ENCODE results near the gene VEZT. TPM values are rescaled to one million over a fixed set of nuclear protein-coding genes. Genes with fewer than 3 reads are reported as not detected.

The VEZT gene
- total and polyA plus RNA-seq, 2 experiments from 2014 or later, result 37.9 to 84.2 TPM

DNA sequence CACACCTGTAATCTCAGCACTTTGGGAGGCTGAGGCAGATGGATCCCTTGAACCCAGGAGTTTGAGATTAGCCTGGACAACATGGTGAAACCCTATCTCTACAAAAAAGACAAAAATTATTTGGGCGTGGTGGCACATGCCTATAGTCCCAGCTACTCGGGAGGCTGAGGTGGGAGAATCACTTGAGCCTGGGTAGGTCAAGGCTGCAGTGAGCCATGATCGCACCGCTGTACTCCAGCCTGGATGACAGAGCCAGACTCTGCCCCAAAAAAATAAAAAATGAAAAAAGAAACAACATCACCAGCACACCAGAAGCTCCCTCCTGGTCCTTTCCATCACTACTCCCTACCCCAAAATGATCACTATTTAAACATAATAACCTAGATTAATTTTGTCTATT lies 2.6 kb downstream of the VEZT start:
- no peaks in the 10 kb centered on the region for H3K9me2 ChIP-seq (replicated peaks; ENCODE audit: insufficient read depth)
- 91% methylated on average over 4 of the region's 4 CpGs for WGBS (ENCODE audit: low lambda C conversion rate, missing lambda C conversion rate)
- peaks cover 86% of the 10 kb centered on the region for H3K79me2 ChIP-seq
- no peaks in the 10 kb centered on the region for H3K27me3 ChIP-seq
- peak overlapping the region; percentile 80 for H3K4me2 ChIP-seq
- peak overlapping the region; percentile 83 for H3K4me3 ChIP-seq
- peaks cover 2% of the 10 kb centered on the region for H3K4me1 ChIP-seq (ENCODE audit: insufficient read depth)
- peaks cover 16% of the 10 kb centered on the region for H4K20me1 ChIP-seq (ENCODE audit: insufficient read depth, poor library complexity, severe bottlenecking)
- no peak overlapping the region for H2AFZ ChIP-seq
- no peaks in the 10 kb centered on the region for H3K36me3 ChIP-seq (replicated peaks; ENCODE audit: insufficient read depth, low read depth)
- TF ChIP-seq EZH2phosphoT487 (IDR thresholded peaks at IDR 0.05; ENCODE audit: low read depth, severe bottlenecking, unreplicated experiment) (no peak), EZH2 (IDR thresholded peaks at IDR 0.05; ENCODE audit: borderline replicate concordance) (no peak)
- TF ChIP-seq, protein P1, sequence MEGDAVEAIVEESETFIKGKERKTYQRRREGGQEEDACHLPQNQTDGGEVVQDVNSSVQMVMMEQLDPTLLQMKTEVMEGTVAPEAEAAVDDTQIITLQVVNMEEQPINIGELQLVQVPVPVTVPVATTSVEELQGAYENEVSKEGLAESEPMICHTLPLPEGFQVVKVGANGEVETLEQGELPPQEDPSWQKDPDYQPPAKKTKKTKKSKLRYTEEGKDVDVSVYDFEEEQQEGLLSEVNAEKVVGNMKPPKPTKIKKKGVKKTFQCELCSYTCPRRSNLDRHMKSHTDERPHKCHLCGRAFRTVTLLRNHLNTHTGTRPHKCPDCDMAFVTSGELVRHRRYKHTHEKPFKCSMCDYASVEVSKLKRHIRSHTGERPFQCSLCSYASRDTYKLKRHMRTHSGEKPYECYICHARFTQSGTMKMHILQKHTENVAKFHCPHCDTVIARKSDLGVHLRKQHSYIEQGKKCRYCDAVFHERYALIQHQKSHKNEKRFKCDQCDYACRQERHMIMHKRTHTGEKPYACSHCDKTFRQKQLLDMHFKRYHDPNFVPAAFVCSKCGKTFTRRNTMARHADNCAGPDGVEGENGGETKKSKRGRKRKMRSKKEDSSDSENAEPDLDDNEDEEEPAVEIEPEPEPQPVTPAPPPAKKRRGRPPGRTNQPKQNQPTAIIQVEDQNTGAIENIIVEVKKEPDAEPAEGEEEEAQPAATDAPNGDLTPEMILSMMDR (IDR thresholded peaks at IDR 0.05; ENCODE audit: poor library complexity), result no peak
- no peak for DNase-seq (ENCODE audit: low spot score)
- no peaks in the 10 kb centered on the region for H3K9me3 ChIP-seq (ENCODE audit: low read depth)
- H3K27ac ChIP-seq, result peak overlapping the region; percentile 92

DNA sequence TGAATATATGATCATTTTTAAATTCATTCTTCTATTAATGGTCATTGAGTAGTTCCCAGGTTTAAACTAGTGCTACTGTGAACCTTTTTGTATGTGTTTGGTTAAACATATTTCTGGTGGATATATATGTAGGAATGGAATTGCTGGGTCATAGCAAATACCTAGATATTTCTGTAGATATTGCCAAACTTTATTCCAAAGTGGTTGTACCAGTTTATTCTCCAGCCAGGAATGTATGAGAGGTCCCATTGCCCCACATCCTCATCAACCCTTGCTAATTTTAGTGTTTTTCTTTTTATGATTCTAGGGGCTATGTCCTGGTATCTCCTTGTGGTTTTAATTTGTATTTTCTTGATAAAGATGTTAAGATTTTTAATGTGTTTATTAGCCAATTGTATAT lies 3.1 kb downstream of the VEZT start:
- H3K4me3 ChIP-seq, result no peak overlapping the region
- H3K27ac ChIP-seq, result no peak overlapping the region
- no peak overlapping the region for H2AFZ ChIP-seq
- peaks cover 16% of the 10 kb centered on the region for H4K20me1 ChIP-seq (ENCODE audit: insufficient read depth, poor library complexity, severe bottlenecking)
- no peaks in the 10 kb centered on the region for H3K4me1 ChIP-seq (ENCODE audit: insufficient read depth)
- H3K36me3 ChIP-seq (replicated peaks; ENCODE audit: insufficient read depth, low read depth), result no peaks in the 10 kb centered on the region
- H3K27me3 ChIP-seq, result no peaks in the 10 kb centered on the region
- peak overlapping the region; percentile 80 for H3K4me2 ChIP-seq
- H3K79me2 ChIP-seq, result peaks cover 86% of the 10 kb centered on the region
- TF ChIP-seq, protein P1 (IDR thresholded peaks at IDR 0.05; ENCODE audit: poor library complexity), result no peak
- TF ChIP-seq EZH2phosphoT487 (IDR thresholded peaks at IDR 0.05; ENCODE audit: low read depth, severe bottlenecking, unreplicated experiment), result no peak
- TF ChIP-seq EZH2 (IDR thresholded peaks at IDR 0.05; ENCODE audit: borderline replicate concordance), result no peak
- no peaks in the 10 kb centered on the region for H3K9me3 ChIP-seq (ENCODE audit: low read depth)
- no peak for DNase-seq (ENCODE audit: low spot score)
- no peaks in the 10 kb centered on the region for H3K9me2 ChIP-seq (replicated peaks; ENCODE audit: insufficient read depth)

DNA sequence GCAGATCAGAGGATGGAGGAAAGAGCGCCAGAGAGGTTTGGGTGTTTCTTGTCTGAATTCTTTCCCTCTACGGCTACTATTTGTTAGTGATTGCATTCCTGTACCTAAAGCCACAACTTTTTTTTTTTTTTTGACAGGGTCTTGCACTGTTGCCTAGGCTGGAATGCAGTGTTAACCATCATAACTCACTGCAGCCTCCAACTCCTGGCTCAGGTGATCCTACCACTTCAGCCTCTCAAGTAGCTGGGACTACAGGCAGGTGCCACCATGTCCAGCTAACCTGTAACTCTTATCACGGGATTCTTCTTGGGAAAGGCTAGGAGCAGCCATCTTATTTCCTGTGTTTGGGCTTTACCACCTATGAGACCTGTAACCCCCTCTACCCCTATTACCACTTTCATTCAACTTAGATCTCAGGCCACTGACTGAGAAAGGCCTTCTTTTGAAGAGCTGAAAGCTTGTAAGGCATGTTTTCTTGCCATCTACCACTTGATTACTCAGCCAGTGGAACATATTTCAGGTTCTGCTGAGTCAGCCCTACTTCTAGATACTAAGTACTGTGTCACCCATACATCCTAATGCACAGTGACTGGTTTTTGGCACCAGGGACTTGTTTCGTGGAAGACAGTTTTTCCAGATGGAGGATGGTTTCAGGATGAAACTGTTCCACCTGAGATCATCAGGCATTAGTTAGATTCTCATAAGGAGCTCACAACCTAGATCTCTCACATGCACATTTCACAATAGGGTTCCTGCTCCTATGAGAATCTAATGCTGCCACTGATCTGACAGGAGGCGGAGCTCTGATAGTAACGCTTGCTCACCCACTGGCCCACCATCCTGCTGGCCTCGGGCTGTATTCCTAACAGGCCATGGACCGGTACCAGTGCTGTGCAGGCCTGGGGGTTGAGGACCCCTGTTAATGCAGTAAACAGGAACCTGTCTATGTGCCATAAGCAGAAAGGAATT lies 6.9 kb downstream of the VEZT start:
- H2AFZ ChIP-seq, result no peak overlapping the region

More for the DNA sequence above, 6.9 kb downstream of the VEZT start:
- no peak overlapping the region for H3K4me3 ChIP-seq
- H3K79me2 ChIP-seq, result peaks cover 98% of the 10 kb centered on the region
- no peak for DNase-seq (ENCODE audit: low spot score)
- no peak overlapping the region for H3K4me2 ChIP-seq
- H3K9me3 ChIP-seq (ENCODE audit: low read depth), result no peaks in the 10 kb centered on the region
- H3K9me2 ChIP-seq (replicated peaks; ENCODE audit: insufficient read depth), result no peaks in the 10 kb centered on the region
- peaks cover 28% of the 10 kb centered on the region for H4K20me1 ChIP-seq (ENCODE audit: insufficient read depth, poor library complexity, severe bottlenecking)
- H3K27me3 ChIP-seq, result no peaks in the 10 kb centered on the region
- H3K27ac ChIP-seq, result no peak overlapping the region
- WGBS (ENCODE audit: low lambda C conversion rate, missing lambda C conversion rate), result 94% methylated on average over 8 of the region's 8 CpGs
- H3K36me3 ChIP-seq (replicated peaks; ENCODE audit: insufficient read depth, low read depth), result no peaks in the 10 kb centered on the region
- no peaks in the 10 kb centered on the region for H3K4me1 ChIP-seq (ENCODE audit: insufficient read depth)
- TF ChIP-seq, protein P1 (IDR thresholded peaks at IDR 0.05; ENCODE audit: poor library complexity), result no peak
- TF ChIP-seq EZH2 (IDR thresholded peaks at IDR 0.05; ENCODE audit: borderline replicate concordance) (no peak), EZH2phosphoT487 (IDR thresholded peaks at IDR 0.05; ENCODE audit: low read depth, severe bottlenecking, unreplicated experiment) (no peak)
